COLO668 (cell line): ENCODE measurements around the gene MMP15.
"Not testable (repeated sequence)": the region's sequence is repeated elsewhere in the genome, so short reads cannot be mapped to it uniquely, and the experiment has no call there.

Source experiments
- DNase-seq: peaks from one replicate; lab custom pipeline; 2025; ENCODE audit not compliant: unreplicated experiment; lab: John Stamatoyannopoulos, UW

The MMP15 gene

DNA sequence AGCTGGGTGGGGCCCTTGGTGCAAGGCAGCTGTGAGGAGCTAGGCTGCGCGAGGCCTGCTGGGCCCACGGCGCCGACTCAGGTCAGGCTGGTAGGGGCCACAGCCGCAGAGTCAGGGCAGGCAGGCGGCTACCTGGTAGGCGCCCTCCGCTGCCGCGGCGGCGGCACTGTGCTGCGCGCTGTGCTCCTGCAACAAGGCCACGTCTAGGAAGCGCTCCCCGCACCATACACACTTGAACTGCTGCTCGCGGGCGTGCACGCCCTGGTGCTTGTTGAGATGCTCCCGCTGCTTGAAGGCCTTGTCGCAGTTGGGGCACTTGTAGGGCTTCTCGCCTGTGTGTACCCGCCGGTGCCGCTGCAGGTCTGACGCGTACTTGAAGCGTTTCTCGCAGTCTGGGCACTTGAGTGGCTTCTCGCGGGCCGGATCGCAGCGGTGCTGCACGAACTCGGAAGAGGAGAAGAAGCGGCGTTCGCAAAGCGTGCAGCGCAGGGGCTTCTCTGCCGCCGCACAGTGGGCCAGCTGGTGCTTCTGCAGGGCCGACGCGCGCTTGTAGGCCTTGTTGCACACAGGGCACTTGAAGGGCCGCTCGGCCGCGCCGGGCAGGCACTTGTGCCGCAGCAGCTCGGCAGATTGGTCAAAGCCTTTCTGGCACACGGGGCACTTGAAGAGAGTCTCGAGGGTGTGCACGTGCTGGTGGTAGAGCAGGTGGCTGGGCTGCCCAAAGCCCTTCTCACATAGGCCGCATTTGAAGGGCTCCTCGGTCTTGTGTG is 29.0 kb upstream of the MMP15 start:
- no peak for DNase-seq

DNA sequence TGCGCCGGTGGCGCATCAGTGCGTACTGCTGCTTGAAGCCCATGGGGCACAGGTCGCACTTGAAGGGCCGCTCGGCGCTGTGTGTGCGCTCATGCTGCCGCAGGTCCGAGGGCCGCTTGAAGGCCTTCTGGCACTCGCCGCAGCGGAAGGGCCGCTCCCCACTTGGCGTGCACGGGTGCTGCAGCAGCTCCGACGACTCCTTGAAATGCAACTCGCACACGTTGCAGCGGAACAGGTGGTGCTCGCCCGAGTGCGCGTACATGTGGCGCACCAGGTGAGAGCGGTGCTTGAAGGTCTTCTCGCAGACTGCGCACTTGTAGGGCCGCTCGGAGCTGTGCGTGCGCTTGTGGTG is 28.4 kb upstream of the MMP15 start:
- no peak for DNase-seq

DNA sequence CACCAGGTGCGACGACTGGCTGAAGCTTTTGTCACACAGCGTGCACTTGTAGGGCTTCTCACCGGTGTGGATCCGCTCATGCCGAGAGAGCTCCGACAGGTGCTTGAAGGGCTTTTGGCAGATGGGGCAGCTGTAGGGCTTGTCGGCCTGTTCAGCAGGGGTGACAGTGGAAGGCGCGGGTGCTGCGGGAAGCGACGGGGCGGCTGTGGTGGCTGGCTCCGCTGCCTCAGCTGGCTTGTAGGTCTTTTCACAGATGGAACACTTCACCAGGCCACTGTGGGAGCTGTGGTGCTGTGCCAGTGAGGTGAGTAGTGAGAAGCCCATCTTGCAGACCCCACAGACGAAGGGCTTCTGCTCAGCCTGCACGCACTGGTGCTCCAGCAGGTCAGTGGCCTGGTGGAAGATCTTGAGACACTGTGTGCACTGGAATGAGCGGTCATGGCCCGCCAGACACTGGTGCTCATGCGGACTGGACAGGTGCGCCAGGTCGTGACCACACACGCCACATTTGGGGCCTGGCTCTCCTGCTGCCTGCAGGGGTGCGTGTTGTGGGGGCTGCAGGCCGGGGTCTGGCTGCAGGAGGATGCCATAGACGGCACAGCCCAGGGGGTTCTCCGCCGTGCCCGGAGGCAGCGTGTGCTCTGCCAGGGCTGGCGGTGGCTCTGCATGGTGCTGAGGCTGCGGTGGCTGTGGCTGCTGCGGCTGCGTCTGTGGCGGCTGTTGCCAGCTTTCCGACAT is 27.9 kb upstream of the MMP15 start:
- DNase-seq: no peak

DNA sequence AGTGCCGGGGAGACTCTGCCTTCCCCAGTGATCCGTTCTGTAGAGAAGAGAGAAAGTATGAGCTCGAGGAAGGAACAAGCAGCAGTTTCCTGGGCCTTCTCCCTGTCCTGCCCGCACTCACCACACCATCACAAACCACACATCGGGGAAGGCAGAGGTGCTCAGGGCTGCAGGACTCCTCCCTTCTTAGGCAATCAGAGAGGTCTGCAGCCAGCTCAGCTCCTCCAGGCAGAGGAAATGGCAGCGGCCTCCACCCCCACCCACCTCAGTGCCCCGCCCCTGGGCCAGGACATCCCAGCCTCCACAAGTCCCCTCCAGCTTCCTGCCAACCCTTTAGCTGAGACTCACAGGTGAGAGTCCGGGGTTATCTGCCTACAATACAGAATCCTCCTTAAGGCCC is 27.1 kb upstream of the MMP15 start:
- no peak for DNase-seq

DNA sequence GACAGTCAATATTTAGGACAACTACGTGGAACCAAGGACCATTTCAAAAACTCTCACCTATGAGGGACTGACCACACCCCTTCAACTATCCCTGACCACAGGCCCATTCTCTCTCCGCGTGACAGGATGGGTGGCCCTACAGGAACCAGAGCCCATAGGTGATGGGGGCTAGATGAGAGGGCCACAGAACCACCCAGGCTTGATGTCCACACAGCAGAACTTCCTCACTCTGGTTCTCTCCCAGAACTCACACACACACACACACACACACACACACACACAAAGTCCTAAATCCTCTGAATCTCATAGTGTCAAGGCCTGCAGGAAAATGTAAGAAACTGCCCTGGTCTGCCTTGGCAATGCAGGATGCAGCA is 26.6 kb upstream of the MMP15 start:
- no peak for DNase-seq

DNA sequence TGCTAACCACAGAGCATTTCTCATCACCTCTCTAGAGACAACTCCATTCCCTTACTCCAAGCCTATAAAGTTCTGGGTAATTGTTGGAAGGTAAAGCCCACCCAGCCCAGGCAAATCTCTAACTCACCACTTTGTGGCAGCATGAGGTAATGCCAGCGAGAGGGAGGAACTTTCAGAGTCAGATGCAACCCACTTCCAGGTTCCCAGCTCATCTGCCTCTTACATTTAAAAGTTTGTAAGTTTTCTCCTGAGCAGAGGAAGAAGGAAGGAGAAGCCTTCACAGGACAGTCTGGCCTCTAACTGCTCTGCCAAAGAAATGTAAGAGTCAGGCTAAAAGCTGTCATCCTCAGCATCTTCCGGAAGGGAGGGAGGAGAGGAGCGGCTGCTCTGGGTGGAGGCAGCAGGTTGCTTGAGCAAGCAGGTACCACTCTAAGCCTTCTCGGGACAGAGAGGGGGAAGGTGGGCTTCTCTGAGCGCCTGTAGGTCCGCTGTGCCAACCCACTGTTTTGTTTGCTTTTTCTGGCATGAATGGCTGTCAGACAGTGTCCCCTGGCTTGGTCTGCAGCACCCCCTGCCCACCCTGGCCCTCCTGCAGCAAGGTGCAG is 26.1 kb upstream of the MMP15 start:
- DNase-seq: no peak

DNA sequence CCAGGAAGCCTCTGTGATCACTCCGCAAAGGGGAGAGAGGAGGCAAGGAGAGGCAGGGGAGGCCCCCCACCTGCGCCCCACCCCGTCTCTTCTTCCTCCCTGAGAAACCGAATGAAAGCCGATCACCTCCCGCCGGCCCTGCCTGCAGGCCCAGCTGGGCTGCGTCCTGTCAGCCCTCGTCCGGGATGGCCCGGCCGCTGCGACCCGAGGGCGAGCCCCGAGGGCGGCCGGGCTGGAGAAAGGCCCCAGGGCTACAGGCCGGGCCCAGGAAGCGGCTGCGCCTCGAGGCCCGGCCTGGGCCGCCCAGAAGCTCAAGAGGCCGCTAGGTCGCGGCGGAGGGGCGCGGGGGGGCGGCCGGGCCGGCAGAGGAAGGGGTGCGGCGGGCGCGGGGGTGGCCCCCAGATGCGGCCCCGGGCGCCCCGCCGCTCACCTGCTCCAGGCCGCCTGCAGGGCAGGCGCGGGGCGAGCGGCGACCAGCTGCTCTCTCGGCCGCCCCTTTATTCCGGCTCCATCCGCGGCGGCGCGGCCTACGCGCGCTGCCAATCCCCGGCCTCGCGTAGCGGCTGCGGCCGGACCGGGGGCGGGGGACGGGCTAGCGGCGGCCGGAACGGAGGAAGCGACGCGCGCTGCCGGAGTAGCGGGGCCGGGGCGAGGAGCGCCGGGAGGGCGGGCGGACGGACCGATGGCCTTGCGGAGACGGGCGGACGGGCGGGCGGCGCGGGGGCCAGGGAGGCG is 25.4 kb upstream of the MMP15 start, which contains the start of gene ZNF319:
TSS of gene ZNF319 (minus strand) at position 702 of the 735 bp plus-strand sequence. CDS start 2,407 bp downstream, outside the sequence.
- DNase-seq: peak; percentile 60

DNA sequence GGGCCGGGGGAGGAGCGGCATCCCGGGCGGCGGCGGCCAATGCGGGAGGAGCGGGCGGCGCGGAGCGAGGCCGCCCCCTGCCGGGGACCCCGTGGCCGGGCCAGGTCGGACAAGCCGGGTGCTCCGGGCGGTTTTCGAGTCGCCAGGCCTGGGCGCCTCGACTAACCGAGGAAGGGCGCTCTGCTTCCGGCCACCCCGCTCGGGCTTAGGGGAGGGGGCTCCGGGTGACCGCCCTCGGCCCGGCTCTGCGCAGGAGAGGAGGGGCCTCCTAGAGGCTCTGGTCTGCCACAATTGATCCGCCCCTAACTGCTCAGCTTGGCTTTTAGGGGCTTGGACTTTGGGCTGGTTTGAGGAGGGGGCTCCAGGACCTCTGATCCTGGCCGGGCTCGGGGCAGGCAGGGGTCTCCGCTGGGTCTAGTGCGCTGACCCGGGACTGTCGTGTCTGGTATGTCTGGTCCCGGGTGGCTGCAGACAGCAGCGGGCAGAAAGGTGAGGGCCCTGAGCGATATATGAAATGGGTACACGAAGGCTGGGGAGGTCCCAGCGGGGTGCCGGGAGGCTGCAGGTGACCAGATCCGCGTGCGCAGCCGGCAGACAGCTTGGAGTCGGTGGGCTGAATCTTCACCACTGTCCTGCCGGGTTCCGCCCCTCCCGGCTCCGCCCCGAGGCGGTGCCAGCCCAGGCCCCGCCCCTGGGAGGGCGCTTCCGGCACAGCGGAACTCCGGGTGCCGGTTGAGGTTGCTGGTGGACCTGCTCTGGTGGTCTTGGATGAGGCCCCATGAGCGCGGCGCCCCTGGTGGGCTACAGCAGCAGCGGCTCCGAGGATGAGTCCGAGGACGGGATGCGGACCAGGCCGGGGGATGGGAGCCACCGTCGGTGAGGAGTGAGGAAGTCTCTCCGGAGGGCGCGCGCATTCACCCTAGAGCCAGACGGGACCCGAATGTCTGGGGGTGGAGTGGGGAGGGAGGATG is 24.6 kb upstream of the MMP15 start, which contains the start of gene USB1:
TSS of gene USB1 (plus strand) at position 702 of the 971 bp plus-strand sequence. CDS start at position 779, 77 bp downstream.
- DNase-seq: peak; percentile 89

DNA sequence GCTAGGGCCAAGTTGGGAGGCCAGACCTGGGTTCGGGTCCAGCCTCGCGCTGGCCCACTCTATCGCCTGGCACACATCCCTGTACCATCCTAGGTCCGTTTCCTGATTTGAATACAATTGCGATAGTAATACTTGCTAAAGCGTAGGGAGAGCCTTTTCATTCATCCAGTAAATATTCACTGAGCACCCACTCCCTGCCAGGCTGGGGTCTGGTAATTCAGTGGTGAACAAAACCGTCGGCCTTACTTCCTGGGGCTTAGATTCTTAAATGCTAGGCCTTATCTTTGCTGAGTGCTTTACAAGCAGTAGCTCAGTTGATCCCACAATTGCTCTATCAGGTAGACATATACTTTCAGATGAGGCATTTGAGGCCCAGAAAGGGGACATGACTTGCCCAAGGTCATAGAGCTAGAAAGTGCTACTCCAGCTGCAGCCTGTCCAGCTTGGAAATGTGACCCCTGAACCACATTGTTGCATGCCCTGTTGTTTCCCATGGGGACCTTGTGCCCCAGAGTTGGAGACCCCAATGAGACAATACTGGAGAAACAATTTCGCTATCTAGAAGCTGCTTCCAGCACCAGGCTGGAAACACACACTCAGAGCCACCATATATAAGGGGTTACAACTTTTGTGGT is 23.7 kb upstream of the MMP15 start:
- DNase-seq: no peak

DNA sequence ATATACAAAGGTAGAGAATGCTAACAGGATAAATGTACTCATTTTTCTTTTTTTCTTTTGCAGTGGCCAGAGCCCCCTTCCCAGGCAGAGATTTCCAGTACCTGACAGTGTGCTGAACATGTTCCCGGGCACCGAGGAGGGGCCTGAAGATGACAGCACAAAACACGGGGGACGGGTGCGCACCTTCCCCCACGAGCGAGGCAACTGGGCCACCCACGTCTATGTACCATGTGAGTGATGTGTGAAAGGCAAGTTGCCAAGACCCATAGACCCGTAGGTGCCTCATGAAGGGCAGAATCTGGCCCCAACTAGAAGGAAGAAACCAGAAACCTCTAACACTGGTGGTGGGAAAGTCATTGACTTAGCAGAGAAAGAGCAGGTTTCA is 23.1 kb upstream of the MMP15 start:
- DNase-seq: no peak

DNA sequence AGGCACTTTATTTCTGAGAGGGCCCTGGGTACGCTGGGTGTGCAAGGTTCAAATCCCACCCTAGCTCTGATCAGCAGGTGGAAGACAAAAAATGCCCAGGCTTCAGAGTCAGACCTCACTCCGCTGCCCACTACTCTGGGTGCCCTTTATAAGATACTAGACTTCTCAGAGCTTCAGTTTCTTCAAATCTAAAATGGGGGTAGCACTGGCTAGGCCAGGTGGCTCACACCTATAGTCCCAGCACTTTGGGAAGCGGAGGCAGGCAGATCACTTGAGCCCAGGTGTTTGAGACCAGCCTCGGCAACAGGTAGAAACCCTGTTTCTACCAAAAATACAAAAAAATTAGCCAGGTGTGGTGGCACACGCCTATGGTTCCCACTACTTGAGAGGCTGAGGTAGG is 22.6 kb upstream of the MMP15 start:
- DNase-seq: no peak

DNA sequence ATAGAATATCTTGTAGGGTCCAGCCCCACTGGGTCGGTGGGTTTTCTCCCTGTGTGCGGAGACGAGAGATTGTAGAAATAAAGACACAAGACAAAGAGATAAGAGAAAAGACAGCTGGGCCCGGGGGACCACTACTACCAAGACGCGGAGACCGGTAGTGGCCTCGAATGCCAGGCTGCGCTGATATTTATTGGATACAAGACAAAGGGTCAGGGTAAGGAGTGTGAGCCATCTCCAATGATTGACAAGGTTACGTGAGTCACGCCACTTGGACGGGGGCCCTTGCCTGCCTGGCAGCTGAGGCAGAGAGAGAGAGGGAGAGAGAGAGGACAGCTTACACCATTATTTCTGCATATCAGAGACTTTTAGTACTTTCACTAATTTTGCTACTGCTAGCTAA is 20.8 kb upstream of the MMP15 start:
- DNase-seq: not testable (repeated sequence)

DNA sequence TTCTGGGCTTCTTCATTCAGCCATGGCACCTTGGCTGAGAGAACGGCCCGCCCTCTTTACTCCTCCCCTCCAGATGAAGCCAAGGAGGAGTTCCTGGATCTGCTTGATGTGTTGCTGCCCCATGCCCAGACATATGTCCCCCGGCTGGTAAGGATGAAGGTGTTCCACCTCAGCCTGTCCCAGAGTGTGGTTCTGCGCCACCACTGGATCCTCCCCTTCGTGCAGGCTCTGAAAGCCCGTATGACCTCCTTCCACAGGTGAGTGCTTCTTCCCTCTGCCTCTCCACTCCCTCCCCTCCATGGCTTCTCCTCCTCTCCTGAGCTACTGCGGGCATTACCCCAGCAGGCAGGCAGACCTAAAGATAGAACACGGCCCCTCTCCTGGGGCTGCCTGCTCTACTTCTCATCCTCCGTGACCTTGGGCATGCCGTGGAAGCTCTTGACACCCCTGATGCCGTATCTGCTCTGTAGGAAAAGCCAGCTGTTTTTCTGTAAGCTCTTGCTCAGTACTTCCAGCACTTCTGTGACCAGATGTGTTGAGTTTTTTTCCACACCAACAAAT is 15.6 kb upstream of the MMP15 start:
- DNase-seq: no peak

DNA sequence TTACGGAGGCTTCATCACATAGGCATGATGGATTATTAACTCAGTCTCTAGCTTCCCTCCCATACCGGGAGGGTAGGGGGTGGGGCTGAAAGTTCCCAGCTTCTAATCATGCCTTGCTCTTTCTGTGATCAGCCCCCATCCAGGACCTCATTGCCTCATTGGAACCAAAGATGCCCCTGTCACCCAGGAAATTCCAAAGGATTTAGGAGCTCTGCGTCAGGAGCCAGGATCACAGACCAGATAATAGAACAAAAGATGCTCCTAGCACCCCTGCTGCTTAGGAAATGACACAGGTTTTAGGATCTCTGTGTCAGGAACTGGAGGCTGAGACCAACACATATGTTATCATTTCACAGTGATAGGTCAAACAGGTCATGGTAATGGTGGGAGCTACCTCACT is 14.7 kb upstream of the MMP15 start:
- no peak for DNase-seq

DNA sequence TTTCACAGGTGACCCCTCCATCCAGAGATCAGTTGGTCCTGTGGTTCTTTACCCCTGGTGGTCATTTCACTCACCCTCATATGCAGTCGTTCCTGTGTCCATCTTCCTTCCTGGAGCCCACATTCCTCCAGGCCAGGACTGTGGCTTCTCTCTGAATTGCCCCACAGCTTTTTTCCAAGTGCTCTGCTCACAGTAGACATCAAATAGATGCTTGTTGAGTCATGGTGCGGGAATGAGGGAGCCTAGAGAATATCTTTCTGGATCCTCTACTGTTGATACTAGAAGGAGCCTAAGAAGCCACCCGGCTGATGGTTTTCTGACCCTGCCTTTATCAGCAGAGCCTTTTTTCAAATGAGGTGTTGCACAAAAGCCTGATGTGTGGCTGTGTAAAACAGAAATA is 13.9 kb upstream of the MMP15 start:
- DNase-seq: no peak

DNA sequence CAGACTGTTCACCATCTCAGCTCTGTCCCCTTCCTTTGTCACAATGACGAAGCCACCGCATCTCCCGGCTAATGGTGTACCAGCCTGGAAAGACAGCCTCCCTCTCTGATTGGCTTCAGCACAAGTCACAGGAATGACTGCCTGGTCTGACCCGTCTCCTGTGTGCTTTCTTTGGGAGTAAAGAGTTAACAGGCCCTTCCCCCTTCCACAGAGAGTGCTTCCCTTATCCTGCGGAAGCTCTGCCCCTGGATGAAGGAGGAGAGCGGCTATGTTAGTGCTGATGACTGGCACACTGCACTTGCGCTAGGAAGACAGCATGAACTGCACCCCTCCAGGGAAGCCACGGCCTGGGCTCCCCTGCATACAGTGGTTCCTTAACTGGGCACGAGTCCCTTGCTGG is 13.1 kb upstream of the MMP15 start:
- DNase-seq: no peak

DNA sequence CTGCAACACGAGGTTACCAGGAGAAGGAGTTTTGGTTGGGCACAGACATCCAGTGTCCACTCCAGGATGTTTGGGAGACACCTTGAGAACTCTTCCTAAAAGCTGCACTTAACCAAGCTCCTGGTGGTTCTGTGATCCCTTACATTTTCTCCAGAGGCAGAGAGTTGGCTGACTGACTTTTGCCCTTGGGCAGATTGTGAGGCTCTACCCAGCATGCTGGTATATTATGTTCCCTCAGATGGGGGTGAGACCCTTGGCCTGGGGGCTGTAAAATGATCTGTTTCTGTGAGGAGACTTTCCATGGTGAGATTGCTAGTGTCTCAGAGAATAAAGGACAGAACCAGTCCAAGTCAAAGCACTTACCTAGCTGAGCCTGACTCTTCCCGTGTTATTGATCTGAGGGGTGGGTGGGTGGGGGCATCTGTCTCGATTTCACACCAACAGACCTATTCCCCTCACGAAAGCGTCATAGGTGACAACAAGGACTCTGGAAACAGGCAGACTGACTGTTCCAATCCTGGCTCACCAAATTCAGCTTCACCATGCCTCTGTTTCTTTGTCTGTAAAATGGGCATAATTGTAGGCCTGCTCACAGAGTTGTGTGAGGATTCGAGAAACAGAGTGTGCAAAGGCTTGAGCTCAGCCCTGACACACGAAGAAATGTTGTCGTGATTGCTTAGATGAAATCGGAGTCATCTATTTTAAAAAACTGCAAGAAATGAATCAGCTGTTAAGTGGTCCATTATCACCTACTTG is 12.2 kb upstream of the MMP15 start:
- DNase-seq: no peak

DNA sequence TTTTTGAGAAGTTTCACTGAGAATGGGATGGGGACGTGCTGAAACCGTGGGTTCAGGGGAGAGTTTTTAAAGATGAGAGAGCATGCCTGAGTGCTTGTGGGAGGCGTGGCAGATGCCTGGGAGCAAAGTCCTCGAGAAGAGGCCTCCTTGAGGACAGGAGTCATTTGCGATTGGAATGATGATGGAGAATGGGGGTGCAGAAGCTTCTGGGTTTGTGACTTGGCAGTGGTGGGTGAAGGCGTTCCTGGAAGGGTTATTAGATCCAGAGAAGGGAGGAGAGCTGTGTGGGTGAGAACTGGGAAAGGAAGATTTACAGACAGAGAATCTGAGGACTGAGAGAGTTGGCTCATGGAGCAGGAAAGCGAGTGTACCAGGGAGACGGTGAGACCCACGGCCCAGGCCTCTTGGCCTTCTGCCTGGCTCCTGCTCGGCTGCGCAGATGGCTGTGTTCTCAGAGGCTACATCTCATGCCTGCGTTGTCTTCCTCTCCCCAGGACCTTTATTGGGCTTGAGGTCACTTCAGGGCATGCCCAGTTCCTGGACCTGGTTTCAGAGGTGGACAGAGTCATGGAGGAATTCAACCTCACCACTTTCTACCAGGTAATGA is 8.6 kb upstream of the MMP15 start:
- DNase-seq: no peak
